ENCODE measurements around the gene PSME3.

DNA sequence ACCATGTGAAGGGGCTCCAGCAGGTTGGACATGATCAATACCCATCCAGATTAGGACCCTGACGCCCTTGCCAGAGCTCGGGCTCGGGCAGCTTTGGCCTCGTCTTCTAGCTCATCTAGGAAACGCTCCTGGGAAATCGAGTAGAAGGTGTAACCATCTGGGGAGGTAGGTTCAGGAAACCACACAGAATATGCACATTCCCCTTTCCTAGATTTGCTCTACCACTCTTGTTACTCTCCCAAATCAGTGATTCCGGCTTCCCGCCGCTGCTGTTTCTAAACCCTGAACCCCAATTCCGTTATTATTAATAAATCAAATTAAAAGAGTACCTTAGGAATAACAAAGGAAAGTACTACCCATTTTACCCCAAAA, 35.2 kb upstream of the PSME3 start:
- TF ChIP-seq, protein P1, sequence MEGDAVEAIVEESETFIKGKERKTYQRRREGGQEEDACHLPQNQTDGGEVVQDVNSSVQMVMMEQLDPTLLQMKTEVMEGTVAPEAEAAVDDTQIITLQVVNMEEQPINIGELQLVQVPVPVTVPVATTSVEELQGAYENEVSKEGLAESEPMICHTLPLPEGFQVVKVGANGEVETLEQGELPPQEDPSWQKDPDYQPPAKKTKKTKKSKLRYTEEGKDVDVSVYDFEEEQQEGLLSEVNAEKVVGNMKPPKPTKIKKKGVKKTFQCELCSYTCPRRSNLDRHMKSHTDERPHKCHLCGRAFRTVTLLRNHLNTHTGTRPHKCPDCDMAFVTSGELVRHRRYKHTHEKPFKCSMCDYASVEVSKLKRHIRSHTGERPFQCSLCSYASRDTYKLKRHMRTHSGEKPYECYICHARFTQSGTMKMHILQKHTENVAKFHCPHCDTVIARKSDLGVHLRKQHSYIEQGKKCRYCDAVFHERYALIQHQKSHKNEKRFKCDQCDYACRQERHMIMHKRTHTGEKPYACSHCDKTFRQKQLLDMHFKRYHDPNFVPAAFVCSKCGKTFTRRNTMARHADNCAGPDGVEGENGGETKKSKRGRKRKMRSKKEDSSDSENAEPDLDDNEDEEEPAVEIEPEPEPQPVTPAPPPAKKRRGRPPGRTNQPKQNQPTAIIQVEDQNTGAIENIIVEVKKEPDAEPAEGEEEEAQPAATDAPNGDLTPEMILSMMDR (IDR thresholded peaks at IDR 0.05): no peak
- no peak for TF ChIP-seq POLR2A (IDR thresholded peaks at IDR 0.05)

Measured in testis (tissue), 2 donors.